MM.1S (cell line): ENCODE results near the gene C3orf20.
A peak's percentile ranks its signal among the peaks of the same experiment; 100 is the strongest.

Experiments
- DNase-seq: peaks from one replicate; pipeline ENCODE4 v3.0.0-alpha.2; 2015
- H2AFZ ChIP-seq: fragments of 300-600 bp; sonication (generic); 2 replicates; pipeline ENCODE4 v1.6.0; 2016; ENCODE audit warnings: antibody characterized with exemption, low read length
- H3F3A ChIP-seq: fragments of 300-600 bp; sonication (generic); 2 replicates; pipeline ENCODE4 v1.6.1; 2016; ENCODE audit warnings: mild to moderate bottlenecking, antibody characterized with exemption, low read length, moderate library complexity, mixed read lengths; ENCODE audit not compliant: insufficient read depth
- H3K27ac ChIP-seq: fragments of 300-600 bp; sonication (generic); 2 replicates; pipeline ENCODE4 v1.5.1; 2016; ENCODE audit warnings: mild to moderate bottlenecking, low read length
- H3K27me3 ChIP-seq: fragments of 300-600 bp; sonication (generic); replicated peaks from 2 replicates; pipeline ENCODE4 v1.6.0; 2016; ENCODE audit warnings: low read length; ENCODE audit not compliant: insufficient read depth
- H3K36me3 ChIP-seq: fragments of 300-600 bp; sonication (generic); replicated peaks from 2 replicates; pipeline ENCODE4 v1.6.1; 2016; ENCODE audit warnings: mild to moderate bottlenecking, low read length, mixed read lengths; ENCODE audit not compliant: insufficient read depth
- H3K4me1 ChIP-seq: fragments of 300-600 bp; sonication (generic); 2 replicates; pipeline ENCODE4 v1.6.1; 2016; ENCODE audit warnings: low read length, mixed read lengths
- H3K4me2 ChIP-seq: fragments of 300-600 bp; sonication (generic); 2 replicates; pipeline ENCODE4 v1.6.0; 2016; ENCODE audit warnings: low read depth, low read length
- H3K4me3 ChIP-seq: fragments of 300-600 bp; sonication (generic); 2 replicates; pipeline ENCODE4 v1.5.1; 2016; ENCODE audit warnings: low read length, mixed read lengths
- H3K79me2 ChIP-seq: fragments of 300-600 bp; sonication (generic); 2 replicates; pipeline ENCODE4 v1.6.1; 2016; ENCODE audit warnings: mixed run types, low read length, mixed read lengths
- H3K9ac ChIP-seq: fragments of 300-600 bp; sonication (generic); 2 replicates; pipeline ENCODE4 v1.6.1; 2016; ENCODE audit warnings: low read length, mixed read lengths
- H3K9me2 ChIP-seq: fragments of 300-600 bp; sonication (generic); replicated peaks from 2 replicates; pipeline ENCODE4 v1.6.1; 2016; ENCODE audit warnings: mild to moderate bottlenecking, low read length, mixed read lengths; ENCODE audit not compliant: insufficient read depth
- H3K9me3 ChIP-seq: fragments of 300-600 bp; sonication (generic); replicated peaks from 2 replicates; pipeline ENCODE4 v1.6.1; 2016; ENCODE audit warnings: mild to moderate bottlenecking, low read length, mixed read lengths; ENCODE audit not compliant: insufficient read depth
- H4K20me1 ChIP-seq: fragments of 300-600 bp; sonication (generic); 2 replicates; pipeline ENCODE4 v1.6.1; 2016; ENCODE audit warnings: mild to moderate bottlenecking, low read length, moderate library complexity, mixed read lengths; ENCODE audit not compliant: insufficient read depth
- CTCF ChIP-seq: fragments of 300-600 bp; sonication (generic); IDR thresholded peaks from 2 replicates; pipeline ENCODE4 v1.5.1; 2016; ENCODE audit warnings: antibody characterized with exemption, low read length, mixed read lengths
- EZH2 ChIP-seq: fragments of 300-600 bp; sonication (generic); optimal IDR thresholded peaks from 2 replicates; pipeline ENCODE3; 2017; ENCODE audit warnings: low read depth, mild to moderate bottlenecking, antibody characterized with exemption, low read length, mixed read lengths
- EZH2phosphoT487 ChIP-seq: fragments of 300-600 bp; sonication (generic); IDR thresholded peaks from 2 replicates; pipeline ENCODE4 v1.6.1; 2018; ENCODE audit warnings: antibody characterized with exemption, low read length

The C3orf20 gene

GRCh38 chr3:14718539-14718938, 43.6 kb downstream of the C3orf20 start:
- no peak overlapping the region for H3K4me3 ChIP-seq
- no peak overlapping the region; the same call in 1 of the 2 replicates for H3K27ac ChIP-seq
- no peaks in the 10 kb centered on the region for H3K27me3 ChIP-seq
- TF ChIP-seq CTCF (no peak), EZH2 (no peak), EZH2phosphoT487 (no peak)
- H3K9me2 ChIP-seq: no peaks in the 10 kb centered on the region
- H3K9ac ChIP-seq: no peak overlapping the region
- H4K20me1 ChIP-seq: no peaks in the 10 kb centered on the region
- H3K4me2 ChIP-seq: peak overlapping the region; percentile 49
- H3K36me3 ChIP-seq: no peaks in the 10 kb centered on the region
- H3K4me1 ChIP-seq: peaks cover 23% of the 10 kb centered on the region
- peaks cover 10% of the 10 kb centered on the region; the same call in 1 of the 2 replicates for H3F3A ChIP-seq
- no peaks in the 10 kb centered on the region for H3K9me3 ChIP-seq
- no peak for DNase-seq
- no peaks in the 10 kb centered on the region for H3K79me2 ChIP-seq
- H2AFZ ChIP-seq: no peak overlapping the region

GRCh38 chr3:14719006-14719405, 44.1 kb downstream of the C3orf20 start:
- Histone ChIP-seq H3K9me2 (no peaks in the 10 kb centered on the region), H3K79me2 (no peaks in the 10 kb centered on the region), H2AFZ (no peak overlapping the region), H3K36me3 (no peaks in the 10 kb centered on the region), H3K9me3 (no peaks in the 10 kb centered on the region), H3K27ac (no peak overlapping the region; the same call in 1 of the 2 replicates), H3K4me1 (peaks cover 23% of the 10 kb centered on the region), H3K4me2 (peak overlapping the region; percentile 49), H3K9ac (no peak overlapping the region), H3K4me3 (no peak overlapping the region), H4K20me1 (no peaks in the 10 kb centered on the region), H3K27me3 (no peaks in the 10 kb centered on the region), H3F3A (peaks cover 10% of the 10 kb centered on the region; the same call in 1 of the 2 replicates)
- no peak for DNase-seq
- TF ChIP-seq EZH2phosphoT487 (no peak), EZH2 (no peak), CTCF (no peak)

GRCh38 chr3:14721126-14721864, 46.4 kb downstream of the C3orf20 start:
- no peak overlapping the region for H3K4me2 ChIP-seq
- peaks cover 23% of the 10 kb centered on the region for H3K4me1 ChIP-seq

More at GRCh38 chr3:14721126-14721864, 46.4 kb downstream of the C3orf20 start:
- no peaks in the 10 kb centered on the region for H3K79me2 ChIP-seq
- H2AFZ ChIP-seq: no peak overlapping the region
- no peaks in the 10 kb centered on the region for H4K20me1 ChIP-seq
- H3K9ac ChIP-seq: no peak overlapping the region
- no peaks in the 10 kb centered on the region for H3K27me3 ChIP-seq
- no peak for DNase-seq
- H3K9me3 ChIP-seq: no peaks in the 10 kb centered on the region
- no peaks in the 10 kb centered on the region for H3K9me2 ChIP-seq
- TF ChIP-seq EZH2phosphoT487: no peak
- TF ChIP-seq EZH2: no peak
- no peak for TF ChIP-seq CTCF
- peaks cover 10% of the 10 kb centered on the region; the same call in 1 of the 2 replicates for H3F3A ChIP-seq
- H3K4me3 ChIP-seq: no peak overlapping the region
- no peak overlapping the region for H3K27ac ChIP-seq
- H3K36me3 ChIP-seq: no peaks in the 10 kb centered on the region
